Heart left ventricle (tissue), 13 donors: ENCODE data around the gene BMP10.

Experiments
- CTCF ChIP-seq, 12 donors: fragments of 200-600 bp; sonication (generic) in 4 of 12; IDR thresholded peaks; one replicate each; pipeline versions ENCODE4 v1.5.0 to v1.8.0; 2018 to 2022; ENCODE audit warnings: antibody characterized with exemption in 12 of 12, mild to moderate bottlenecking in 5 of 12
- POLR2A ChIP-seq, 2 donors: fragments of 450-650 bp; IDR thresholded peaks; one replicate each; pipeline ENCODE4 v1.6.1; 2017; ENCODE audit warnings: antibody characterized with exemption in 2 of 2, mild to moderate bottlenecking in 2 of 2, moderate library complexity in 2 of 2
- donor health status: ischemic (EF 13 %, LVEDD 7.1; RV severe dilation, severe dysfunction).
- donor health status: DM: no; HTN: yes; CAD: no.
- donor health status: DM: no; HTN: no; CAD: no.
- donor health status: ischemic (EF 25% LVEDD 6.9; RV normal size, moderate dysfunction).
- donor health status: ischemic (EF 25% LVEDD 5.7; RV mildly dilated, moderate dysfunction).
- donor health status: ischemic (EF 35%, LVEDD 5.7; RV mildly dilated, moderate dysfunction).
- donor health status: nonischemic (EF 11% LVEDD 7.7; RV severe dilation, severe dysfunction).
- donor health status: DM: yes; HTN: yes; CAD: no.
- donor health status: PGD.
- donor health status: ischemic (EF 29% LVEDD 5.4; RV normal size, mild dysfunction).
- donor health status: nonischemic (EF 23%, LVEDD 6.1; RV moderate dilation, normal function).

GRCh38 chr2:68846091-68846490 lies 25.1 kb downstream of the BMP10 start:
- TF ChIP-seq CTCF (IDR thresholded peaks at IDR 0.05) (no peak), POLR2A (IDR thresholded peaks at IDR 0.05) (no peak)
